ENCODE results near the gene S1PR2. TPM values are rescaled to one million over a fixed set of nuclear protein-coding genes. Genes with fewer than 3 reads are reported as not detected.

Gene S1PR2
- total RNA-seq (10 to 100 TPM; 14.6 to 17.2 TPM), total RNA-seq (6.9 to 95.1 (median 19.6) reads per million in 172 experiments)
- polyA plus RNA-seq (2013, experiment 1 of 2) = 4.0 TPM
- polyA plus RNA-seq (2013, experiment 2 of 2) = 3.2 TPM

- H3K4me1 ChIP-seq (ENCODE audit: insufficient read depth, low read length) = peaks cover 57% of the 10 kb centered on the region
- CTCF ChIA-PET = interaction anchor here (1.0 kb wide), 1 partner anchor 10 kb away, joined by 3 read pairs; no protein-coding TSS in a partner anchor
- H3K27ac Mint-ChIP-seq = peak within 1 kb of the TSS; percentile 92
- POLR2A ChIA-PET = interaction anchor here (0.7 to 0.9 kb wide), 3 partner anchors 21 to 149 kb away, joined by 3 to 6 read pairs (median 3); partner anchors contain the start of genes MRPL4 and TYK2
- intact Hi-C loops (cut with DNase I, micrococcal nuclease) = loop anchor here (5.0 kb wide), 1 partner anchor 34 kb away; no protein-coding TSS in a partner anchor
- no peaks in the 10 kb centered on the region for H3K36me3 ChIP-seq (ENCODE audit: insufficient read depth, low read length)
- H3K4me3 Mint-ChIP-seq = peak within 1 kb of the TSS; percentile 92
- TF ChIP-seq CTCF (IDR thresholded peaks at IDR 0.05) = no peak
- no peaks in the 10 kb centered on the region for H3K36me3 Mint-ChIP-seq (ENCODE audit: low read depth)
- DNase-seq (peak; percentile 37 to 91 (median 68)), ATAC-seq (ENCODE audit: poor library complexity) (peak; percentile 59)
- peak within 1 kb of the TSS; percentile 96 for H3K4me3 ChIP-seq (ENCODE audit: low read length)
- H3K9me3 Mint-ChIP-seq = no peaks in the 10 kb centered on the region
- H3K27me3 ChIP-seq (ENCODE audit: control insufficient read depth in 1 of 2, insufficient read depth in 2 of 2, low read length in 2 of 2) = no peaks in the 10 kb centered on the region
- peak within 1 kb of the TSS; percentile 86 to 90 for H3K27ac ChIP-seq (ENCODE audit: low read depth in 1 of 2, low read length in 2 of 2)
- H3K4me1 Mint-ChIP-seq (ENCODE audit: low read depth) = peaks cover 29% of the 10 kb centered on the region
- no peaks in the 10 kb centered on the region for H3K27me3 Mint-ChIP-seq
- H3K9me3 ChIP-seq (ENCODE audit: control insufficient read depth in 1 of 2, insufficient read depth in 1 of 2, low read length in 2 of 2) = no peaks in the 10 kb centered on the region
These were observed at the start of gene S1PR2 for GRCh38 chr19:10230861-10231611. TSS of gene S1PR2 (minus strand) at chr19:10231331. CDS start at chr19:10224905, 6,426 bp downstream.

- intact Hi-C loops (cut with DNase I, micrococcal nuclease) = no loop called here
- no peaks in the 10 kb centered on the region for H3K4me1 Mint-ChIP-seq (ENCODE audit: low read depth)
- H3K27ac Mint-ChIP-seq = no peak overlapping the region
- DNase-seq (peak in 1 of 14 experiments; percentile 5), ATAC-seq (ENCODE audit: poor library complexity) (no peak)
- H3K4me1 ChIP-seq (ENCODE audit: insufficient read depth, low read length) = no peaks in the 10 kb centered on the region
- no peak overlapping the region for H3K4me3 Mint-ChIP-seq
- H3K4me3 ChIP-seq (ENCODE audit: low read length) = no peak overlapping the region
- peaks cover 31% of the 10 kb centered on the region for H3K36me3 Mint-ChIP-seq (ENCODE audit: low read depth)
- no peak overlapping the region for H3K27ac ChIP-seq (ENCODE audit: low read depth in 1 of 2, low read length in 2 of 2)
- TF ChIP-seq CTCF (IDR thresholded peaks at IDR 0.05) = no peak
- CTCF ChIA-PET = interaction anchor here (1.1 to 2.3 kb wide), 2 partner anchors 10 to 109 kb away, joined by 3 to 5 read pairs; partner anchors contain the start of gene ICAM1
- H3K9me3 Mint-ChIP-seq = no peaks in the 10 kb centered on the region
- POLR2A ChIA-PET = interaction anchor here (0.7 to 1.1 kb wide), 2 partner anchors 8 to 9 kb away, joined by 6 to 9 read pairs; partner anchors contain the start of gene ICAM1
- no peaks in the 10 kb centered on the region for H3K27me3 ChIP-seq (ENCODE audit: control insufficient read depth in 1 of 2, insufficient read depth in 2 of 2, low read length in 2 of 2)
- H3K36me3 ChIP-seq (ENCODE audit: insufficient read depth, low read length) = peaks cover 36% of the 10 kb centered on the region
- no peaks in the 10 kb centered on the region for H3K27me3 Mint-ChIP-seq
- no peaks in the 10 kb centered on the region for H3K9me3 ChIP-seq (ENCODE audit: control insufficient read depth in 1 of 2, insufficient read depth in 1 of 2, low read length in 2 of 2)
These were observed 48.8 kb upstream of the S1PR2 start for GRCh38 chr19:10279737-10280442.

- Mint-ChIP-seq H3K9me3 (no peaks in the 10 kb centered on the region), H3K36me3 (ENCODE audit: low read depth) (peaks cover 32% of the 10 kb centered on the region), H3K27ac (no peak overlapping the region), H3K4me1 (ENCODE audit: low read depth) (peaks cover 3% of the 10 kb centered on the region), H3K4me3 (no peak overlapping the region), H3K27me3 (no peaks in the 10 kb centered on the region)
- Histone ChIP-seq H3K9me3 (ENCODE audit: control insufficient read depth in 1 of 2, insufficient read depth in 1 of 2, low read length in 2 of 2) (no peaks in the 10 kb centered on the region), H3K27ac (ENCODE audit: low read depth in 1 of 2, low read length in 2 of 2) (no peak overlapping the region), H3K36me3 (ENCODE audit: insufficient read depth, low read length) (peaks cover 30% of the 10 kb centered on the region), H3K4me3 (ENCODE audit: low read length) (no peak overlapping the region), H3K4me1 (ENCODE audit: insufficient read depth, low read length) (no peaks in the 10 kb centered on the region), H3K27me3 (ENCODE audit: control insufficient read depth in 1 of 2, insufficient read depth in 2 of 2, low read length in 2 of 2) (no peaks in the 10 kb centered on the region)
- TF ChIP-seq CTCF (IDR thresholded peaks at IDR 0.05) = no peak
- no peak for ATAC-seq (ENCODE audit: poor library complexity)
- POLR2A ChIA-PET = no interaction called here
- CTCF ChIA-PET = interaction anchor here (1.0 to 2.3 kb wide), 2 partner anchors 9 to 12 kb away, joined by 3 to 5 read pairs; partner anchors contain the start of gene ICAM1
- peak in 1 of 14 experiments; percentile 3 for DNase-seq
- intact Hi-C loops (cut with DNase I, micrococcal nuclease) = no loop called here
These were observed 47.8 kb upstream of the S1PR2 start for GRCh38 chr19:10278935-10279334.

All from CD4-positive, alpha-beta T cell (primary cell).